ENCODE data around the gene CLK4.

The CLK4 gene

GRCh38 chr5:178583279-178583678, 43.6 kb downstream of the CLK4 start:
- no peak for DNase-seq

GRCh38 chr5:178582291-178582690, 44.6 kb downstream of the CLK4 start:
- no peak for DNase-seq

GRCh38 chr5:178581621-178582020, 45.2 kb downstream of the CLK4 start:
- no peak for DNase-seq

- no peak for DNase-seq
Observed at GRCh38 chr5:178580271-178580955, 46.4 kb downstream of the CLK4 start.

GRCh38 chr5:178577944-178578343, 48.9 kb downstream of the CLK4 start:
- no peak for DNase-seq

- no peak for DNase-seq
Observed at GRCh38 chr5:178577376-178577839, 49.4 kb downstream of the CLK4 start.

GRCh38 chr5:178576591-178577351, 50.1 kb downstream of the CLK4 start:
- no peak for DNase-seq

GRCh38 chr5:178573216-178573615, 53.6 kb downstream of the CLK4 start:
- DNase-seq: no peak

GRCh38 chr5:178572617-178573016, 54.2 kb downstream of the CLK4 start:
- no peak for DNase-seq

- DNase-seq: no peak
Observed at GRCh38 chr5:178569485-178569884, 57.4 kb downstream of the CLK4 start.

- DNase-seq: no peak
Observed at GRCh38 chr5:178564811-178565550, 61.9 kb downstream of the CLK4 start.

- no peak for DNase-seq
Observed at GRCh38 chr5:178564397-178564796, 62.5 kb downstream of the CLK4 start.

GRCh38 chr5:178563621-178564020, 63.2 kb downstream of the CLK4 start:
- DNase-seq: no peak

- no peak for DNase-seq
Observed at GRCh38 chr5:178561746-178562264, 65.0 kb downstream of the CLK4 start.

GRCh38 chr5:178560911-178561310, 65.9 kb downstream of the CLK4 start:
- DNase-seq: no peak

- DNase-seq: no peak
Observed at GRCh38 chr5:178557416-178557815, 69.4 kb downstream of the CLK4 start.

GRCh38 chr5:178555771-178556211, 71.1 kb downstream of the CLK4 start:
- no peak for DNase-seq

GRCh38 chr5:178555005-178555404, 71.8 kb downstream of the CLK4 start:
- no peak for DNase-seq

- no peak for DNase-seq
Observed at GRCh38 chr5:178554311-178554710, 72.5 kb downstream of the CLK4 start.

- no peak for DNase-seq
Observed at GRCh38 chr5:178553517-178553916, 73.3 kb downstream of the CLK4 start.
